Measurements from ENCODE around the gene DSCAM.

Gene DSCAM

DNA sequence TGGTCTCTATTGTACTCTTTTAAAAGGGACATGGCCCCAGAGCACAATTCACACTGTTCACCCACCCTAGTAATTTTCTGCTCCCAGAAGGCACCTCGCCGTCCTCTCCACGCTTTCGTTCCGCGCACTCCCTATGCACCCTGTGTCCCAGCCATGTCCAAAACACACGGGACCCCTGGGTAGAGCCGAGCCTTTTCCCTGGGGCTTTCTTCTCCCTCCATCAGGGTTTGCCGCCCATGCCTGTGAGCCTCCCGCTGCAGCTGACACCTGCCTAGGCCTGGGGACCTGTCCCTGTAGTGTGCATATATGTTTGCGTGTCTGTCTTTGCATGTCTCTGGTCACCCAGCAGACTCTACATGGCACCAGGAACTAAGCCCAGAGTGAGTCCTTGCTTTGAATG is 677.0 kb downstream of the DSCAM start:
- no peak for TF ChIP-seq ZBTB7A (IDR thresholded peaks at IDR 0.05; ENCODE audit: low read depth)
- TF ChIP-seq CEBPB (IDR thresholded peaks at IDR 0.05) = no peak

DNA sequence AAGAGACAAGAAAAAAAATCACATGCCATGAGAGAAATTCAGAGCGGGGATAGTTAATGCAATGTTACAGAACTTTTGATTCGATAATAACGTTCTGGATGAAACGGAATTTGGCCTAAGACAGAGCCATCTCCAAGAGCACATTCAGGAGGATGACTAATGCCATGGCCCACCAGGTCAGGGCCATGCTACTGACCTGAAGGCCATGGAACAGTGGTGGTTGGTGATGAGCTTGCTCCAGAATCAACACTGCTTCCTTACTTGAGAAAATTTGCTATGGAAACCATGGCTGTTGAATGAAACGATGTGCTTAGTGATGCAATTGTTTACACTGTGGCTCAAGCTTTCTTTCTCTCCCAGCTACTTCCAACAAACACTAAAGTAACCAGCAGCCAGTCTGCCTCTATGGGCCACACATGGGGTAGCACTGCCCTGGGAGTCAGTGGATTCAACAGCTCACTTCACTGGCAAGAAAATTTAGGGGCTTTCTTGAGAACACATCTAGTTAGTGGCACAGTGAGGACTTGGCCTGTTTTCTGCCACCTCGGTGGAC is 680.6 kb downstream of the DSCAM start:
- TF ChIP-seq TAF1 (IDR thresholded peaks at IDR 0.05; ENCODE audit: low read depth) = no peak
- no peak for TF ChIP-seq TCF12 (IDR thresholded peaks at IDR 0.05; ENCODE audit: low read depth)

DNA sequence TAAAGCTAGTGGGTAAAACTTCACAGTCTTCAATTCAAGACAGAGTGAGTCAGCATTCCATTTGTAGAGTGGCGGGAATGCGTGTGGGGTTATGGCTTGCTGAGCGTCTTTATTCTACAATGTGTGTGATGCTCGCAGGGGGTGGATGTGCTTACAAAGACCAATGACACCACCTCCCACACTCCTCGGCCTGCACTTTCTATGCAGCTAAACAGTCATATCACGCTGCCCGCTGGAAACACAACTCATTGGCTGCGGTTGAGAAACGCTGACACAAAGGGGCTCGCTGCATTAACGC is 681.2 kb downstream of the DSCAM start:
- TF ChIP-seq, protein P1, sequence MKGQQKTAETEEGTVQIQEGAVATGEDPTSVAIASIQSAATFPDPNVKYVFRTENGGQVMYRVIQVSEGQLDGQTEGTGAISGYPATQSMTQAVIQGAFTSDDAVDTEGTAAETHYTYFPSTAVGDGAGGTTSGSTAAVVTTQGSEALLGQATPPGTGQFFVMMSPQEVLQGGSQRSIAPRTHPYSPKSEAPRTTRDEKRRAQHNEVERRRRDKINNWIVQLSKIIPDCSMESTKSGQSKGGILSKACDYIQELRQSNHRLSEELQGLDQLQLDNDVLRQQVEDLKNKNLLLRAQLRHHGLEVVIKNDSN (IDR thresholded peaks at IDR 0.05) = no peak

DNA sequence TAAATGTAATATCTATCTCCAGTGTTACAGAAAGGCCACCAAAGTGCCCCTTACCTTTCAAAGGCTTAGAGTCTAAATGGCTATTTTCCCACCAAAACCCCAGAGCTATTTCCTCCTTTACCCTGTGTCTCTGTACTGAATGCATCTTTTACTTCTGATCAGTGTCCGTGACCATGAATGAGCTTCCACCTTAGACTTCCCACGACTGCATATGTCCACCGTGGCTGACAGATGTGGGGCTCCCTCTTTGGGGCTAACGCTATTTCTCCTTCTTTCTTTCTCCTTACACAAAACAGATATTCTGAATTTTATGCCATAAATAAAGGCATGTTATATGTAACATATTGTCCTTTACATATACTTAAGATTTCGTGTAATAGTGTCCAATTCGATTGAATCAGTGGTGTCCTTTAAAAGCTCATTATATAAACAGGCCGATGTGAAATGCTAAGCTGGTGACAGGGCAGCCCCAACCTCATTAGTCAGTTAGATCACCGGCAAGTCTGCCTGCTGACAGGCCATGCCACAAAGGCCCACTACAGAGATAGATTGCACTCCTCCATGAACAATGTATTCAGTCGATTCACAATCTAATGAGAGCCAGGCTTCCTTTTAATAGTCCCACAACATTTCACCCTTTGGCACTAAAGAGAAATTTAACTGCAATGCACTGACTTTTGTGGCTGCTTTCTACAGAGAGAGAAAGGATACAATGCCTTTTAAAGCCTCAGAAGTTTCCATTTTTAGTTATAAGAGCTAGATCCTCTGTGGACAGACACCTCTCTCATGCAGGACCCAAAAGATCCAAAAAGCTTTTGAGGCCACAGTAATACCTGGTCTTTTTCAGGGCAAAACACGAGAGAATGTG is 681.8 kb downstream of the DSCAM start:
- no peak for TF ChIP-seq CREB1 (IDR thresholded peaks at IDR 0.05; ENCODE audit: low read depth)

DNA sequence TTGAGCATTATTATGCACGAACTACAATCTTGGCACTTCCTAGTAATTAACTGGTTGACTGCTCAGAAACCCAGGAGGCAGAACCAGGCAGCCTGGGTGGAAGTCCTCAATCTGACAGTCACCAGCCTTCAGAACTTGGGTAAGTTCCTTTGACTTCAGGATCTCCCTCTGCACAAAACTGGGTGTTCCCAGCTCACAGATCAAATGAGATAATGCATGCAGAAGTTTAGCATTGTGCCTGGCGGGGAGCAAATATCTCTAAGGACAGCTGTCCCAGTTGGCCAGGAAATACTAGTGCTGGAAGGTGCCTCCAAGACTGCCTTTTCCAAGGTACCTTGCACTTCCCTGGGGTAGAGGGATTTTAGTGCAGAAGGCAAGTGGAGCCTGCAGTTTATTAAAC is 684.9 kb downstream of the DSCAM start:
- TF ChIP-seq NFIC (IDR thresholded peaks at IDR 0.05) (no peak), ZBTB7A (IDR thresholded peaks at IDR 0.05; ENCODE audit: low read depth) (no peak), YY1 (IDR thresholded peaks at IDR 0.05; ENCODE audit: low read depth) (no peak), FOXM1 (IDR thresholded peaks at IDR 0.05; ENCODE audit: borderline replicate concordance, low read depth) (no peak), CREB1 (IDR thresholded peaks at IDR 0.05; ENCODE audit: low read depth) (no peak), RAD21 (IDR thresholded peaks at IDR 0.05; ENCODE audit: low read depth) (no peak), TCF12 (IDR thresholded peaks at IDR 0.05; ENCODE audit: low read depth) (no peak), EP300 (IDR thresholded peaks at IDR 0.05; ENCODE audit: borderline replicate concordance) (no peak), CEBPB (IDR thresholded peaks at IDR 0.05) (no peak), EGR1 (IDR thresholded peaks at IDR 0.05) (no peak), TEAD4 (IDR thresholded peaks at IDR 0.05) (no peak), TAF1 (IDR thresholded peaks at IDR 0.05; ENCODE audit: low read depth) (no peak)
- TF ChIP-seq, protein P1 (IDR thresholded peaks at IDR 0.05) = no peak
- TF ChIP-seq, protein P2, sequence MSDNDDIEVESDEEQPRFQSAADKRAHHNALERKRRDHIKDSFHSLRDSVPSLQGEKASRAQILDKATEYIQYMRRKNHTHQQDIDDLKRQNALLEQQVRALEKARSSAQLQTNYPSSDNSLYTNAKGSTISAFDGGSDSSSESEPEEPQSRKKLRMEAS (IDR thresholded peaks at IDR 0.05) = no peak
- TF ChIP-seq, protein P3, sequence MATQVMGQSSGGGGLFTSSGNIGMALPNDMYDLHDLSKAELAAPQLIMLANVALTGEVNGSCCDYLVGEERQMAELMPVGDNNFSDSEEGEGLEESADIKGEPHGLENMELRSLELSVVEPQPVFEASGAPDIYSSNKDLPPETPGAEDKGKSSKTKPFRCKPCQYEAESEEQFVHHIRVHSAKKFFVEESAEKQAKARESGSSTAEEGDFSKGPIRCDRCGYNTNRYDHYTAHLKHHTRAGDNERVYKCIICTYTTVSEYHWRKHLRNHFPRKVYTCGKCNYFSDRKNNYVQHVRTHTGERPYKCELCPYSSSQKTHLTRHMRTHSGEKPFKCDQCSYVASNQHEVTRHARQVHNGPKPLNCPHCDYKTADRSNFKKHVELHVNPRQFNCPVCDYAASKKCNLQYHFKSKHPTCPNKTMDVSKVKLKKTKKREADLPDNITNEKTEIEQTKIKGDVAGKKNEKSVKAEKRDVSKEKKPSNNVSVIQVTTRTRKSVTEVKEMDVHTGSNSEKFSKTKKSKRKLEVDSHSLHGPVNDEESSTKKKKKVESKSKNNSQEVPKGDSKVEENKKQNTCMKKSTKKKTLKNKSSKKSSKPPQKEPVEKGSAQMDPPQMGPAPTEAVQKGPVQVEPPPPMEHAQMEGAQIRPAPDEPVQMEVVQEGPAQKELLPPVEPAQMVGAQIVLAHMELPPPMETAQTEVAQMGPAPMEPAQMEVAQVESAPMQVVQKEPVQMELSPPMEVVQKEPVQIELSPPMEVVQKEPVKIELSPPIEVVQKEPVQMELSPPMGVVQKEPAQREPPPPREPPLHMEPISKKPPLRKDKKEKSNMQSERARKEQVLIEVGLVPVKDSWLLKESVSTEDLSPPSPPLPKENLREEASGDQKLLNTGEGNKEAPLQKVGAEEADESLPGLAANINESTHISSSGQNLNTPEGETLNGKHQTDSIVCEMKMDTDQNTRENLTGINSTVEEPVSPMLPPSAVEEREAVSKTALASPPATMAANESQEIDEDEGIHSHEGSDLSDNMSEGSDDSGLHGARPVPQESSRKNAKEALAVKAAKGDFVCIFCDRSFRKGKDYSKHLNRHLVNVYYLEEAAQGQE (IDR thresholded peaks at IDR 0.05; ENCODE audit: low read depth) = no peak

DNA sequence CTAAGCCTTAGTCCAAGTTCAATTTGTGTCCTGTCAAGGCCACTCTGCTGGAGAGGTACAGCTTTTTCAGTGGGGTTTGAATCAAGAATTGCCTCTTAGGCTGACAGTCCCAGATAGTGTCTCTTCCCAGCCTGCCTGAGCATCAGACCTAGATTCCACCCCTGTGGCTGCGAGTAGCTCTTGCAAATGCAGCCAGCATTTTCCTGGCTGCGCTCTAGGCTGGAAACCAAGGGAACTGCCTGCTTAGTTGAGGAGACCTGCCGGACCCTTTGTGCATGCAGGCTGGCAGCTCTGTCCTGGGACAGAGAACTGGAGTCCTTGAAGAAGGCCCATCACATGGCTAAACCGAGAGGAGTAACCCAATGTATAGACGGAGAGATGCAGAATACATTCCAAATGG is 686.0 kb downstream of the DSCAM start:
- no peak for TF ChIP-seq ZBTB7A (IDR thresholded peaks at IDR 0.05; ENCODE audit: low read depth)
- TF ChIP-seq CEBPB (IDR thresholded peaks at IDR 0.05) = no peak
- TF ChIP-seq TCF12 (IDR thresholded peaks at IDR 0.05; ENCODE audit: low read depth) = no peak
- TF ChIP-seq, protein P3 (IDR thresholded peaks at IDR 0.05; ENCODE audit: low read depth) = no peak
- no peak for TF ChIP-seq EGR1 (IDR thresholded peaks at IDR 0.05)
- no peak for TF ChIP-seq FOXM1 (IDR thresholded peaks at IDR 0.05; ENCODE audit: borderline replicate concordance, low read depth)
- TF ChIP-seq EP300 (IDR thresholded peaks at IDR 0.05; ENCODE audit: borderline replicate concordance) = no peak
- no peak for TF ChIP-seq YY1 (IDR thresholded peaks at IDR 0.05; ENCODE audit: low read depth)
- no peak for TF ChIP-seq CREB1 (IDR thresholded peaks at IDR 0.05; ENCODE audit: low read depth)
- no peak for TF ChIP-seq NFIC (IDR thresholded peaks at IDR 0.05)
- TF ChIP-seq TEAD4 (IDR thresholded peaks at IDR 0.05) = no peak
- TF ChIP-seq RAD21 (IDR thresholded peaks at IDR 0.05; ENCODE audit: low read depth) = no peak
- TF ChIP-seq, protein P1 (IDR thresholded peaks at IDR 0.05) = no peak

All from Ishikawa (cell line).